Measurements from ENCODE around the gene ARPC1A.
"Not testable (repeated sequence)": the region's sequence is repeated elsewhere in the genome, so short reads cannot be mapped to it uniquely, and the experiment has no call there.

GRCh38 chr7:99350641-99351040 is 24.9 kb downstream of the ARPC1A start:
- TF ChIP-seq POLR2A, POLR2AphosphoS5 (IDR thresholded peaks at IDR 0.05; ENCODE audit: low read depth, low read length): not testable (repeated sequence)

Data from GM12892 (cell line).